WTC11 (cell line): ENCODE measurements around the gene PDK1. TPM values are rescaled to one million over a fixed set of nuclear protein-coding genes. Genes with fewer than 3 reads are reported as not detected.
A peak's percentile ranks its signal among the peaks of the same experiment; 100 is the strongest.

ENCODE experiments used
- ATAC-seq: fragments of 200-7000 bp; cut with Tn5 transposase; 2 replicates; pipeline ENCODE4 v1.10.0; 2021; ENCODE audit warnings: mild to moderate bottlenecking, moderate library complexity
- CTCF ChIA-PET: fragments of 300-600 bp; sonication (Branson Sonifier 250); formaldehyde crosslinking; loops from one replicate; lab custom pipeline; 2021; ENCODE audit warnings: antibody characterized with exemption; lab: Charles Lee
- POLR2A ChIA-PET: fragments of 350-600 bp; sonication (Branson Sonifier 250); formaldehyde crosslinking; loops from one replicate; lab custom pipeline; 2021; ENCODE audit warnings: antibody characterized with exemption; lab: Charles Lee
- DNase-seq: peaks from one replicate; pipeline ENCODE4 v3.0.0; 2021; ENCODE audit warnings: low spot score
- H3K27ac Mint-ChIP-seq: 2 replicates; pipeline ENCODE4 v1.8.0; 2021; ENCODE audit warnings: mixed read lengths
- H3K27me3 Mint-ChIP-seq: 2 replicates; pipeline ENCODE4 v1.8.0; 2021; ENCODE audit warnings: low read depth, mild to moderate bottlenecking, moderate library complexity, mixed read lengths
- H3K36me3 Mint-ChIP-seq: 2 replicates; pipeline ENCODE4 v1.8.0; 2021; ENCODE audit warnings: mixed read lengths
- H3K4me1 Mint-ChIP-seq: 2 replicates; pipeline ENCODE4 v1.8.0; 2022; ENCODE audit warnings: mixed read lengths
- H3K4me3 Mint-ChIP-seq: 2 replicates; pipeline ENCODE4 v1.8.0; 2021; ENCODE audit warnings: mild to moderate bottlenecking, moderate library complexity, mixed read lengths
- H3K9me3 Mint-ChIP-seq: 2 replicates; pipeline ENCODE4 v1.8.0; 2021; ENCODE audit warnings: mixed read lengths
- ATF1 ChIP-seq: sonication (generic); formaldehyde crosslinking; IDR thresholded peaks from 2 replicates; pipeline ENCODE4 v1.8.1; 2023; ENCODE audit warnings: mild to moderate bottlenecking, moderate library complexity, missing genetic modification reagents
- ESRRA ChIP-seq: sonication (generic); formaldehyde crosslinking; IDR thresholded peaks from 2 replicates; pipeline ENCODE4 v1.8.1; 2022; ENCODE audit warnings: mild to moderate bottlenecking, missing genetic modification reagents, borderline replicate concordance
- ETV6 ChIP-seq: sonication (generic); formaldehyde crosslinking; IDR thresholded peaks from 2 replicates; pipeline ENCODE4 v1.8.1; 2022; ENCODE audit warnings: mild to moderate bottlenecking, missing genetic modification reagents
- FOXK1 ChIP-seq: sonication (generic); formaldehyde crosslinking; IDR thresholded peaks from 2 replicates; pipeline ENCODE4 v1.8.0; 2022; ENCODE audit warnings: mild to moderate bottlenecking, moderate library complexity, missing genetic modification reagents
- GTF2I ChIP-seq: fragments of 250-450 bp; sonication (Bioruptor Pico); conservative IDR thresholded peaks from 2 replicates; pipeline ENCODE4 v1.4.0; 2021; ENCODE audit warnings: mild to moderate bottlenecking
- HMGA2 ChIP-seq: fragments of 250-450 bp; sonication (Bioruptor Pico); IDR thresholded peaks from 2 replicates; pipeline ENCODE4 v1.4.0; 2021; ENCODE audit warnings: mild to moderate bottlenecking, moderate library complexity
- NFATC4 ChIP-seq: fragments of 250-450 bp; sonication (Bioruptor Pico); IDR thresholded peaks from 2 replicates; pipeline ENCODE4 v1.9.0; 2021; ENCODE audit warnings: mild to moderate bottlenecking
- RELA ChIP-seq: sonication (generic); formaldehyde crosslinking; IDR thresholded peaks from 2 replicates; pipeline ENCODE4 v1.8.1; 2022; ENCODE audit warnings: missing genetic modification reagents, mild to moderate bottlenecking, borderline replicate concordance
- SOX15 ChIP-seq: fragments of 250-450 bp; sonication (Bioruptor Pico); IDR thresholded peaks from 2 replicates; pipeline ENCODE4 v1.9.0; 2021; ENCODE audit warnings: mild to moderate bottlenecking
- SP1 ChIP-seq: sonication (generic); formaldehyde crosslinking; conservative IDR thresholded peaks from 2 replicates; pipeline ENCODE4 v1.8.1; 2022; ENCODE audit warnings: missing genetic modification reagents
- ZNF416 ChIP-seq: fragments of 250-450 bp; sonication (Bioruptor Pico); IDR thresholded peaks from 2 replicates; pipeline ENCODE4 v1.9.0; 2021; ENCODE audit warnings: mild to moderate bottlenecking, inconsistent platforms
- total RNA-seq: library from RNA; stranded (reverse); gene quantifications from 3 replicates; pipeline ENCODE4 v1.2.3, GENCODE V29; 2021
- TF ChIP-seq, protein P1 (sequence below): sonication (generic); formaldehyde crosslinking; IDR thresholded peaks from 2 replicates; pipeline ENCODE4 v1.8.1; 2023; ENCODE audit warnings: mild to moderate bottlenecking, moderate library complexity, missing genetic modification reagents
- TF ChIP-seq, protein P2 (sequence below): fragments of 250-450 bp; sonication (Bioruptor Pico); conservative IDR thresholded peaks from 2 replicates; pipeline ENCODE4 v1.9.0; 2021; ENCODE audit warnings: mild to moderate bottlenecking
- TF ChIP-seq, protein P3 (sequence below): fragments of 250-450 bp; sonication (Bioruptor Pico); IDR thresholded peaks from 2 replicates; pipeline ENCODE4 v1.9.0; 2021; ENCODE audit warnings: mild to moderate bottlenecking, borderline replicate concordance
- TF ChIP-seq, protein P4 (sequence below): sonication (generic); formaldehyde crosslinking; IDR thresholded peaks from 2 replicates; pipeline ENCODE4 v1.8.1; 2022; ENCODE audit warnings: low read depth, missing genetic modification reagents, borderline replicate concordance
- TF ChIP-seq, protein P5 (sequence below): fragments of 250-450 bp; sonication (Bioruptor Pico); IDR thresholded peaks from 2 replicates; pipeline ENCODE4 v1.9.0; 2021; ENCODE audit warnings: mild to moderate bottlenecking
- TF ChIP-seq, protein P6 (sequence below): sonication (generic); formaldehyde crosslinking; IDR thresholded peaks from 2 replicates; pipeline ENCODE4 v1.8.1; 2023; ENCODE audit warnings: mild to moderate bottlenecking, missing genetic modification reagents
- TF ChIP-seq, protein P7 (sequence below): sonication (generic); formaldehyde crosslinking; IDR thresholded peaks from 2 replicates; pipeline ENCODE4 v1.8.1; 2023; ENCODE audit warnings: mild to moderate bottlenecking, missing genetic modification reagents, moderate library complexity
- TF ChIP-seq, protein P8 (sequence below): sonication (generic); formaldehyde crosslinking; IDR thresholded peaks from 2 replicates; pipeline ENCODE4 v1.8.1; 2023; ENCODE audit warnings: mild to moderate bottlenecking, missing genetic modification reagents

PDK1 gene
- total RNA-seq, 1 experiment from 2014 or later = 22.9 TPM

DNA sequence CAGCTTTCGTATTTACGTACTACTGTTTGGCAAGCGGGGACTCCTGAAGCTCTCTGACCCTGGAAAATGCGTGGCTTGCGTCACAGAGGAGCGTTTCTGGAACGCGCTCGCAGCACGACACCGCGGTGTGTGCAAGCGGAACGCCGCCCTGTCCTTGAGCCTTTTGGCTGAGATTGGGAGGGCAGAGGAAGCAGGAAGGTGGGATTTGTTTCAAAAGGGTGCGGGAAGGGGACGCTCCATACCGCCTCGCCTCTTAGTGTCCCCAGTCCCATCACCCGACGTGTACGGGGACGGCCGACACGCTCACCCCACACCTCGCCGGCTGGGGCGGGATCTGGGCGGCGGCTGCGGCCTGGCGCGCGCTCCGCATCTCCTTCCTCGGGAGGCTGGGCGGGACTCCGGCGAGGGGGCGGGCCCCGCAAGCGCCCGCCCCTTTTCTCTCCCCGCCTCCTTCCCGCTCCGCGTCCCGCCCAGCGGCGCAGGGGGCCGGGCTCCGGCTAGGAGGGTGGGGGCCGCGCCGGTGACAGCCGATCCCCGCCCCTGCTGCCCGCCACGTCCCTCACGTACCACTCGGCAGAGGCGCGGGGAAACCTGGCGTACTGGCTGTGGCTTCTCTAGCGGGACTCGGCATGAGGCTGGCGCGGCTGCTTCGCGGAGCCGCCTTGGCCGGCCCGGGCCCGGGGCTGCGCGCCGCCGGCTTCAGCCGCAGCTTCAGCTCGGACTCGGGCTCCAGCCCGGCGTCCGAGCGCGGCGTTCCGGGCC lies at the start of gene PDK1 (continued):
- TF ChIP-seq ESRRA = no peak; the same call in 1 of the 2 replicates
- TF ChIP-seq GTF2I (CRISPR knock-in tag) = 0 out of 2 replicates have a peak, but pooled peaks have one; percentile 28
- TF ChIP-seq, protein P1, sequence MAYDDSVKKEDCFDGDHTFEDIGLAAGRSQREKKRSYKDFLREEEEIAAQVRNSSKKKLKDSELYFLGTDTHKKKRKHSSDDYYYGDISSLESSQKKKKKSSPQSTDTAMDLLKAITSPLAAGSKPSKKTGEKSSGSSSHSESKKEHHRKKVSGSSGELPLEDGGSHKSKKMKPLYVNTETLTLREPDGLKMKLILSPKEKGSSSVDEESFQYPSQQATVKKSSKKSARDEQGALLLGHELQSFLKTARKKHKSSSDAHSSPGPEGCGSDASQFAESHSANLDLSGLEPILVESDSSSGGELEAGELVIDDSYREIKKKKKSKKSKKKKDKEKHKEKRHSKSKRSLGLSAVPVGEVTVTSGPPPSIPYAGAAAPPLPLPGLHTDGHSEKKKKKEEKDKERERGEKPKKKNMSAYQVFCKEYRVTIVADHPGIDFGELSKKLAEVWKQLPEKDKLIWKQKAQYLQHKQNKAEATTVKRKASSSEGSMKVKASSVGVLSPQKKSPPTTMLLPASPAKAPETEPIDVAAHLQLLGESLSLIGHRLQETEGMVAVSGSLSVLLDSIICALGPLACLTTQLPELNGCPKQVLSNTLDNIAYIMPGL = peak; percentile 76; the same call in 1 of the 2 replicates
- peak; percentile 69; the same call in 1 of the 2 replicates for TF ChIP-seq ETV6
- TF ChIP-seq, protein P2, sequence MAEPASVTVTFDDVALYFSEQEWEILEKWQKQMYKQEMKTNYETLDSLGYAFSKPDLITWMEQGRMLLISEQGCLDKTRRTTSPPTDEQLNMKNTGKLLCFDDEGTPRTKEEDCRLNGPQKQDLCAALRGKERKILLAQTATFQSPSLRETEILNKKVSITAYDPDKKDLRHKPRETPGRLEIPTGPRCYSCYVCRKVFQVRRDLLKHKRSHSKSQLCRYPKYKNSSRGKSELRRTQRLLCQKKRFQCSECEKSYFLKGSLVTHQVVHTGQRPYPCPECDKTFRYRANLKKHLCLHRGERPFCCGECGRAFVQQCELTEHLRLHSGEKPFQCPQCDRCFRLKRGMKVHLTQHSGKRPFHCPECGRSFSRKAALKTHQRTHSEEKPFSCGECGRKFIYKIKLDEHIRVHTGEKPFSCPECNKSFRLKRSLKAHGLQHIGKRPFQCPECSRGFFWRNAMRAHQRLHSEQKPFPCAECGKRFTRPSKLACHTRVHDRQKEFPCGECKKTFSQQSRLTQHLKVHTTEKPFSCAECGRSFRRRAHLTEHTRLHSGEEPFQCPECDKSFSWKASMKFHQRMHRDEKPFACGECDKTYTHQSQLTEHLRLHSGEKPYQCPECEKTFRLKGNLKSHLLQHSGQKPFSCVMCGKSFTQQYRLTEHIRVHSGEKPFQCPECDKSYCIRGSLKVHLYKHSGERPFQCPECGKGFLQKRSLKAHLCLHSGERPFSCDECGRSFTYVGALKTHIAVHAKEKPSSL (CRISPR knock-in tag) = no peak

DNA sequence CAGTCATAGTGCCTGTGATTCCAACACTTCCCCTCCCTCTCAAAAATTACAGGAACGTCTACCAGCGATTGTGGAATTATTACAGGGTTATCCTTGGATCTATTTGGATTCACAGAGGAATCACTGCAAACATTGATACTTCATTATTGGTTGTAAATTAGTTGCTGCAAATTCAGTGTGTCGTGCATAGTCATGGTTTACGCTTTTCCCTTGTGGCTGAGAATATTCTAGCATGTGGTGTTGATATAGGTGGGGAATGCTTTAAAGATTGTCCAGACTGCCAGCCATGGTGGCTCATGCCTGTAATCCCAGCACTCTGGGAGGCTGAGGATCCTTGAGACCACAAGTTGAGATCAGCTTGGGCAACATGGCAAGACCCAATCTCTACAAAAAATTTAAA lies 48.7 kb upstream of the PDK1 start:
- ChIA-PET CTCF (no interaction called here), POLR2A (no interaction called here)
- Mint-ChIP-seq H3K4me3 (no peak overlapping the region), H3K27ac (no peak overlapping the region), H3K27me3 (no peaks in the 10 kb centered on the region), H3K36me3 (peaks cover 58% of the 10 kb centered on the region), H3K4me1 (no peaks in the 10 kb centered on the region), H3K9me3 (peaks cover 25% of the 10 kb centered on the region)
- ATAC-seq (no peak), DNase-seq (no peak)
- TF ChIP-seq, protein P3, sequence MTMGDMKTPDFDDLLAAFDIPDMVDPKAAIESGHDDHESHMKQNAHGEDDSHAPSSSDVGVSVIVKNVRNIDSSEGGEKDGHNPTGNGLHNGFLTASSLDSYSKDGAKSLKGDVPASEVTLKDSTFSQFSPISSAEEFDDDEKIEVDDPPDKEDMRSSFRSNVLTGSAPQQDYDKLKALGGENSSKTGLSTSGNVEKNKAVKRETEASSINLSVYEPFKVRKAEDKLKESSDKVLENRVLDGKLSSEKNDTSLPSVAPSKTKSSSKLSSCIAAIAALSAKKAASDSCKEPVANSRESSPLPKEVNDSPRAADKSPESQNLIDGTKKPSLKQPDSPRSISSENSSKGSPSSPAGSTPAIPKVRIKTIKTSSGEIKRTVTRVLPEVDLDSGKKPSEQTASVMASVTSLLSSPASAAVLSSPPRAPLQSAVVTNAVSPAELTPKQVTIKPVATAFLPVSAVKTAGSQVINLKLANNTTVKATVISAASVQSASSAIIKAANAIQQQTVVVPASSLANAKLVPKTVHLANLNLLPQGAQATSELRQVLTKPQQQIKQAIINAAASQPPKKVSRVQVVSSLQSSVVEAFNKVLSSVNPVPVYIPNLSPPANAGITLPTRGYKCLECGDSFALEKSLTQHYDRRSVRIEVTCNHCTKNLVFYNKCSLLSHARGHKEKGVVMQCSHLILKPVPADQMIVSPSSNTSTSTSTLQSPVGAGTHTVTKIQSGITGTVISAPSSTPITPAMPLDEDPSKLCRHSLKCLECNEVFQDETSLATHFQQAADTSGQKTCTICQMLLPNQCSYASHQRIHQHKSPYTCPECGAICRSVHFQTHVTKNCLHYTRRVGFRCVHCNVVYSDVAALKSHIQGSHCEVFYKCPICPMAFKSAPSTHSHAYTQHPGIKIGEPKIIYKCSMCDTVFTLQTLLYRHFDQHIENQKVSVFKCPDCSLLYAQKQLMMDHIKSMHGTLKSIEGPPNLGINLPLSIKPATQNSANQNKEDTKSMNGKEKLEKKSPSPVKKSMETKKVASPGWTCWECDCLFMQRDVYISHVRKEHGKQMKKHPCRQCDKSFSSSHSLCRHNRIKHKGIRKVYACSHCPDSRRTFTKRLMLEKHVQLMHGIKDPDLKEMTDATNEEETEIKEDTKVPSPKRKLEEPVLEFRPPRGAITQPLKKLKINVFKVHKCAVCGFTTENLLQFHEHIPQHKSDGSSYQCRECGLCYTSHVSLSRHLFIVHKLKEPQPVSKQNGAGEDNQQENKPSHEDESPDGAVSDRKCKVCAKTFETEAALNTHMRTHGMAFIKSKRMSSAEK (CRISPR knock-in tag) = no peak
- TF ChIP-seq ZNF416 (no peak), RELA (CRISPR knock-in tag) (no peak), SP1 (CRISPR knock-in tag) (no peak), FOXK1 (CRISPR knock-in tag) (no peak), HMGA2 (CRISPR knock-in tag) (no peak), NFATC4 (CRISPR knock-in tag) (no peak), ATF1 (no peak), SOX15 (no peak)
- TF ChIP-seq, protein P4, sequence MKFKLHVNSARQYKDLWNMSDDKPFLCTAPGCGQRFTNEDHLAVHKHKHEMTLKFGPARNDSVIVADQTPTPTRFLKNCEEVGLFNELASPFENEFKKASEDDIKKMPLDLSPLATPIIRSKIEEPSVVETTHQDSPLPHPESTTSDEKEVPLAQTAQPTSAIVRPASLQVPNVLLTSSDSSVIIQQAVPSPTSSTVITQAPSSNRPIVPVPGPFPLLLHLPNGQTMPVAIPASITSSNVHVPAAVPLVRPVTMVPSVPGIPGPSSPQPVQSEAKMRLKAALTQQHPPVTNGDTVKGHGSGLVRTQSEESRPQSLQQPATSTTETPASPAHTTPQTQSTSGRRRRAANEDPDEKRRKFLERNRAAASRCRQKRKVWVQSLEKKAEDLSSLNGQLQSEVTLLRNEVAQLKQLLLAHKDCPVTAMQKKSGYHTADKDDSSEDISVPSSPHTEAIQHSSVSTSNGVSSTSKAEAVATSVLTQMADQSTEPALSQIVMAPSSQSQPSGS (CRISPR knock-in tag) = no peak
- TF ChIP-seq, protein P5, sequence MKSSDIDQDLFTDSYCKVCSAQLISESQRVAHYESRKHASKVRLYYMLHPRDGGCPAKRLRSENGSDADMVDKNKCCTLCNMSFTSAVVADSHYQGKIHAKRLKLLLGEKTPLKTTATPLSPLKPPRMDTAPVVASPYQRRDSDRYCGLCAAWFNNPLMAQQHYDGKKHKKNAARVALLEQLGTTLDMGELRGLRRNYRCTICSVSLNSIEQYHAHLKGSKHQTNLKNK = no peak
- TF ChIP-seq, protein P6, sequence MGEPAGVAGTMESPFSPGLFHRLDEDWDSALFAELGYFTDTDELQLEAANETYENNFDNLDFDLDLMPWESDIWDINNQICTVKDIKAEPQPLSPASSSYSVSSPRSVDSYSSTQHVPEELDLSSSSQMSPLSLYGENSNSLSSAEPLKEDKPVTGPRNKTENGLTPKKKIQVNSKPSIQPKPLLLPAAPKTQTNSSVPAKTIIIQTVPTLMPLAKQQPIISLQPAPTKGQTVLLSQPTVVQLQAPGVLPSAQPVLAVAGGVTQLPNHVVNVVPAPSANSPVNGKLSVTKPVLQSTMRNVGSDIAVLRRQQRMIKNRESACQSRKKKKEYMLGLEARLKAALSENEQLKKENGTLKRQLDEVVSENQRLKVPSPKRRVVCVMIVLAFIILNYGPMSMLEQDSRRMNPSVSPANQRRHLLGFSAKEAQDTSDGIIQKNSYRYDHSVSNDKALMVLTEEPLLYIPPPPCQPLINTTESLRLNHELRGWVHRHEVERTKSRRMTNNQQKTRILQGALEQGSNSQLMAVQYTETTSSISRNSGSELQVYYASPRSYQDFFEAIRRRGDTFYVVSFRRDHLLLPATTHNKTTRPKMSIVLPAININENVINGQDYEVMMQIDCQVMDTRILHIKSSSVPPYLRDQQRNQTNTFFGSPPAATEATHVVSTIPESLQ (CRISPR knock-in tag) = no peak
- TF ChIP-seq, protein P7, sequence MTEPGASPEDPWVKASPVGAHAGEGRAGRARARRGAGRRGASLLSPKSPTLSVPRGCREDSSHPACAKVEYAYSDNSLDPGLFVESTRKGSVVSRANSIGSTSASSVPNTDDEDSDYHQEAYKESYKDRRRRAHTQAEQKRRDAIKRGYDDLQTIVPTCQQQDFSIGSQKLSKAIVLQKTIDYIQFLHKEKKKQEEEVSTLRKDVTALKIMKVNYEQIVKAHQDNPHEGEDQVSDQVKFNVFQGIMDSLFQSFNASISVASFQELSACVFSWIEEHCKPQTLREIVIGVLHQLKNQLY (CRISPR knock-in tag) = no peak
- TF ChIP-seq, protein P8, sequence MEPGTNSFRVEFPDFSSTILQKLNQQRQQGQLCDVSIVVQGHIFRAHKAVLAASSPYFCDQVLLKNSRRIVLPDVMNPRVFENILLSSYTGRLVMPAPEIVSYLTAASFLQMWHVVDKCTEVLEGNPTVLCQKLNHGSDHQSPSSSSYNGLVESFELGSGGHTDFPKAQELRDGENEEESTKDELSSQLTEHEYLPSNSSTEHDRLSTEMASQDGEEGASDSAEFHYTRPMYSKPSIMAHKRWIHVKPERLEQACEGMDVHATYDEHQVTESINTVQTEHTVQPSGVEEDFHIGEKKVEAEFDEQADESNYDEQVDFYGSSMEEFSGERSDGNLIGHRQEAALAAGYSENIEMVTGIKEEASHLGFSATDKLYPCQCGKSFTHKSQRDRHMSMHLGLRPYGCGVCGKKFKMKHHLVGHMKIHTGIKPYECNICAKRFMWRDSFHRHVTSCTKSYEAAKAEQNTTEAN (CRISPR knock-in tag) = no peak
